ENCODE data around the gene YWHAH.

GRCh38 chr22:31952472-31952871, 8.1 kb downstream of the YWHAH start:
- TF ChIP-seq CTCF (IDR thresholded peaks at IDR 0.05; ENCODE audit: low read depth, low read length) (no peak), EZH2phosphoT487 (IDR thresholded peaks at IDR 0.05; ENCODE audit: low read depth) (no peak)
